Upper lobe of left lung (tissue), 6 donors: Measurements from ENCODE around the gene MAP1B. TPM values are rescaled to one million over a fixed set of nuclear protein-coding genes. Genes with fewer than 3 reads are reported as not detected.

Experiments
- ATAC-seq, 2 donors: fragments of 200-7000 bp; cut with Tn5 transposase; one replicate each; pipeline ENCODE4 v1.9.1; 2022; ENCODE audit warnings: mild to moderate bottlenecking in 2 of 2, moderate library complexity in 2 of 2; ENCODE audit not compliant: low FRiP score in 2 of 2
- DNase-seq, 2 donors: peaks; one replicate each; pipeline ENCODE4 v3.0.0-alpha.2; 2019 to 2020
- H3K27ac ChIP-seq, 4 donors: fragments of 200-600 bp; sonication (generic); one replicate each; pipeline ENCODE4 v1.5.1; 2016 to 2019
- H3K27me3 ChIP-seq, 4 donors: fragments of 200-600 bp; sonication (generic); one replicate each; pipeline ENCODE4 v1.5.1; 2017 to 2019
- H3K36me3 ChIP-seq, 4 donors: fragments of 200-600 bp; sonication (generic); one replicate each; pipeline ENCODE4 v1.5.1; 2016 to 2019
- H3K4me1 ChIP-seq, 4 donors: fragments of 200-600 bp; sonication (generic); one replicate each; pipeline ENCODE4 v1.5.1; 2018 to 2019
- H3K4me3 ChIP-seq, 4 donors: fragments of 200-600 bp; sonication (generic); one replicate each; pipeline ENCODE4 v1.5.1; 2017 to 2019; ENCODE audit warnings: mild to moderate bottlenecking in 2 of 4, moderate library complexity in 1 of 4
- H3K9me3 ChIP-seq, 4 donors: fragments of 200-600 bp; sonication (generic); one replicate each; pipeline ENCODE4 v1.5.1; 2018 to 2019
- EP300 ChIP-seq, 4 donors: sonication (generic); formaldehyde crosslinking; IDR thresholded peaks; one replicate each; pipeline ENCODE4 v1.5.1; 2017; ENCODE audit warnings: antibody characterized with exemption in 4 of 4, control low read depth in 2 of 4
- POLR2A ChIP-seq, 4 donors: fragments of 450-650 bp; IDR thresholded peaks; one replicate each; pipeline ENCODE4 v1.5.1; 2016 to 2017; ENCODE audit warnings: antibody characterized with exemption in 4 of 4, mild to moderate bottlenecking in 2 of 4
- POLR2AphosphoS5 ChIP-seq, 2 donors: sonication (generic); formaldehyde crosslinking; IDR thresholded peaks; one replicate each; pipeline ENCODE4 v1.5.1; 2017; ENCODE audit warnings: antibody characterized with exemption in 2 of 2
- WGBS, 2 donors: methylation state at CpG; one replicate each; pipeline ENCODE4 v1.1.5; 2017 to 2018; 5-methylcytosine and 5-hydroxymethylcytosine counted together
- total RNA-seq, 6 donors: library from RNA; depleted of rRNA in 4 of 6; stranded (reverse); fragments of >200 nt in 4 of 6; gene quantifications; one replicate each; pipeline versions ENCODE4 v1.1.0 to v1.2.1, GENCODE V29; 2016 to 2021
- TF ChIP-seq, protein P1 (sequence below), 6 experiments: fragments of 450-650 bp in 4 of 6; fragments of 200-600 bp in 2 of 6; sonication (generic) in 2 of 6; IDR thresholded peaks; one replicate each; pipeline ENCODE4 v1.5.1; 2016 to 2019; ENCODE audit warnings: antibody characterized with exemption in 6 of 6
- donor health status: DM: no; HTN: no; CAD: no; lungs with moderate emphysema.
- donor health status: DM: no; HTN: yes; CAD: no; lungs with severe emphysema.

The MAP1B gene
- total RNA-seq, 6 donors from 2014 or later, result 21.6 to 59.4 (median 38.0) TPM

- no peak overlapping the region for H3K27ac ChIP-seq
- WGBS, 2 donors, result 96 to 97% methylated on average over 4 of the region's 4 CpGs
- H3K4me1 ChIP-seq, result no peaks in the 10 kb centered on the region
- no peak overlapping the region for H3K4me3 ChIP-seq
- H3K27me3 ChIP-seq, result no peaks in the 10 kb centered on the region
- H3K36me3 ChIP-seq, result no peaks in the 10 kb centered on the region
- no peaks in the 10 kb centered on the region for H3K9me3 ChIP-seq
- DNase-seq (peak in 1 of 2 donors; percentile 6), ATAC-seq (no peak)
- no peak for TF ChIP-seq POLR2AphosphoS5 (IDR thresholded peaks at IDR 0.05)
- TF ChIP-seq POLR2A (IDR thresholded peaks at IDR 0.05), result no peak
- TF ChIP-seq, protein P1, sequence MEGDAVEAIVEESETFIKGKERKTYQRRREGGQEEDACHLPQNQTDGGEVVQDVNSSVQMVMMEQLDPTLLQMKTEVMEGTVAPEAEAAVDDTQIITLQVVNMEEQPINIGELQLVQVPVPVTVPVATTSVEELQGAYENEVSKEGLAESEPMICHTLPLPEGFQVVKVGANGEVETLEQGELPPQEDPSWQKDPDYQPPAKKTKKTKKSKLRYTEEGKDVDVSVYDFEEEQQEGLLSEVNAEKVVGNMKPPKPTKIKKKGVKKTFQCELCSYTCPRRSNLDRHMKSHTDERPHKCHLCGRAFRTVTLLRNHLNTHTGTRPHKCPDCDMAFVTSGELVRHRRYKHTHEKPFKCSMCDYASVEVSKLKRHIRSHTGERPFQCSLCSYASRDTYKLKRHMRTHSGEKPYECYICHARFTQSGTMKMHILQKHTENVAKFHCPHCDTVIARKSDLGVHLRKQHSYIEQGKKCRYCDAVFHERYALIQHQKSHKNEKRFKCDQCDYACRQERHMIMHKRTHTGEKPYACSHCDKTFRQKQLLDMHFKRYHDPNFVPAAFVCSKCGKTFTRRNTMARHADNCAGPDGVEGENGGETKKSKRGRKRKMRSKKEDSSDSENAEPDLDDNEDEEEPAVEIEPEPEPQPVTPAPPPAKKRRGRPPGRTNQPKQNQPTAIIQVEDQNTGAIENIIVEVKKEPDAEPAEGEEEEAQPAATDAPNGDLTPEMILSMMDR (IDR thresholded peaks at IDR 0.05), result no peak
- no peak for TF ChIP-seq EP300 (IDR thresholded peaks at IDR 0.05)
These were observed 40.3 kb downstream of the MAP1B start for GRCh38 chr5:72147569-72147968.

DNA sequence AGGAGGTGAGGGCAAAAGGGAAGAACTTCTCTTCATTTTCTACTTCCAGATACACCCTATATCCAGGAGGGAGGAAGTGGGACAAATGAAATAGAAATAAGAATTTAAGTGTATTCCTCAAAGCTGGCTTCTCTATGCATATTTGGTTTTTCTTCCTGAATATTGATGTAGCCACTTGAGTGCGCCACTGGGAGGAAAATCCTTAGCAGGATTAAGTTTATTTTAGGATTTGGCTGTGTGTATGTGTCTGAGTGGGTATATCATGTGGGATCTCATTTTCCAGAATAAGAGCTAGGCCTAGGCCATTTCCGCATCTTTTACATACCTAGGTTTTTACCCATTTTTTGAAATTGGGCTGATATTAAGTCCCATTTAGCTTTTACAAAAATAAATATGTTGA lies 42.5 kb downstream of the MAP1B start:
- Histone ChIP-seq H3K36me3 (no peaks in the 10 kb centered on the region), H3K9me3 (no peaks in the 10 kb centered on the region), H3K27me3 (no peaks in the 10 kb centered on the region), H3K4me3 (no peak overlapping the region), H3K27ac (no peak overlapping the region), H3K4me1 (no peaks in the 10 kb centered on the region)
- ATAC-seq (no peak), DNase-seq (no peak)
- TF ChIP-seq, protein P1 (IDR thresholded peaks at IDR 0.05), result no peak
- TF ChIP-seq EP300 (IDR thresholded peaks at IDR 0.05) (no peak), POLR2AphosphoS5 (IDR thresholded peaks at IDR 0.05) (no peak), POLR2A (IDR thresholded peaks at IDR 0.05) (no peak)
- WGBS, 2 donors, result 92 to 95% methylated on average over 2 of the region's 2 CpGs

DNA sequence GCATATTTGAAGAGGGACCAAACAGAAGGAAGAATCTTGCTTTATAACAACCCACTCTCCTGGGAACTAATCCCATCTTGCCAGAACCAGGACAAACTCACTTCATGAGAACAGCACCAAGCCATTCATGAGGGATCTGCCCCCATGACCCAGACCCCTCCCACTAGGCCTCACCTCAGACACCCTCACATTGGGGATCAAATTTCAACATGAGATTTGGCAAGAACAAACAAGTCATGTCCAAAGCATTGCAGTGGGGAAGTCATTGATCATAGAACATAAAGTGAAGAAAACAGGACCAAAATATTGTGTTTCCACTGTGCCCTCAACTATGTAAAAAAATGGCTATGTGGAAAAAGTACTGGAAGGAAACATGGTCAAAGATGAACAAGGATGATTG lies 43.9 kb downstream of the MAP1B start:
- Histone ChIP-seq H3K36me3 (no peaks in the 10 kb centered on the region), H3K27me3 (no peaks in the 10 kb centered on the region), H3K4me1 (no peaks in the 10 kb centered on the region), H3K9me3 (no peaks in the 10 kb centered on the region), H3K4me3 (no peak overlapping the region), H3K27ac (no peak overlapping the region)
- TF ChIP-seq EP300 (IDR thresholded peaks at IDR 0.05), result no peak
- TF ChIP-seq, protein P1 (IDR thresholded peaks at IDR 0.05), result no peak
- no peak for TF ChIP-seq POLR2AphosphoS5 (IDR thresholded peaks at IDR 0.05)
- no peak for TF ChIP-seq POLR2A (IDR thresholded peaks at IDR 0.05)
- ATAC-seq (peak in 1 of 2 donors; percentile 39), DNase-seq (no peak)

- no peak for DNase-seq
- H3K36me3 ChIP-seq, result no peaks in the 10 kb centered on the region
- H3K27ac ChIP-seq, result no peak overlapping the region
- WGBS, 2 donors, result 59 to 60% methylated on average over 1 of the region's 1 CpG
- H3K4me3 ChIP-seq, result no peak overlapping the region
- ATAC-seq, result peak in 1 of 2 donors; percentile 65
- TF ChIP-seq POLR2AphosphoS5 (IDR thresholded peaks at IDR 0.05), result no peak
- TF ChIP-seq EP300 (IDR thresholded peaks at IDR 0.05), result no peak
- TF ChIP-seq POLR2A (IDR thresholded peaks at IDR 0.05), result no peak
- TF ChIP-seq, protein P1 (IDR thresholded peaks at IDR 0.05), result no peak
- H3K4me1 ChIP-seq, result no peaks in the 10 kb centered on the region
- no peaks in the 10 kb centered on the region for H3K27me3 ChIP-seq
- no peaks in the 10 kb centered on the region for H3K9me3 ChIP-seq
These were observed 44.4 kb downstream of the MAP1B start for GRCh38 chr5:72151646-72152045.

- H3K9me3 ChIP-seq, result no peaks in the 10 kb centered on the region
- no peaks in the 10 kb centered on the region for H3K27me3 ChIP-seq
- ATAC-seq, result no peak
- peak in 1 of 2 donors; percentile 26 for DNase-seq
- no peaks in the 10 kb centered on the region for H3K36me3 ChIP-seq
- H3K4me3 ChIP-seq, result no peak overlapping the region
- peak overlapping the region in 1 of 4 donors; percentile 4 for H3K27ac ChIP-seq
- WGBS, 2 donors, result 92 to 93% methylated on average over 8 of the region's 8 CpGs
- no peaks in the 10 kb centered on the region for H3K4me1 ChIP-seq
- TF ChIP-seq POLR2AphosphoS5 (IDR thresholded peaks at IDR 0.05) (no peak), POLR2A (IDR thresholded peaks at IDR 0.05) (no peak), EP300 (IDR thresholded peaks at IDR 0.05) (no peak)
- TF ChIP-seq, protein P1 (IDR thresholded peaks at IDR 0.05), result no peak
These were observed 45.3 kb downstream of the MAP1B start for GRCh38 chr5:72152545-72152944.
